ENCODE measurements around the gene PMEPA1. TPM values are rescaled to one million over a fixed set of nuclear protein-coding genes. Genes with fewer than 3 reads are reported as not detected.

Gene PMEPA1
- polyA plus RNA-seq, 3 donors from 2014 or later = not detected

- DNase-seq = no peak
- Mint-ChIP-seq H3K36me3 (no peaks in the 10 kb centered on the region), H3K27ac (no peak overlapping the region), H3K4me3 (no peak overlapping the region), H3K4me1 (peaks cover 9 to 10% of the 10 kb centered on the region in 2 donors), H3K9me3 (no peaks in the 10 kb centered on the region), H3K27me3 (ENCODE audit: low read depth in 3 of 3) (peaks cover 2 to 20% (median 8%) of the 10 kb centered on the region in 3 donors)
Observed at GRCh38 chr20:57746832-57747404, 37.1 kb upstream of the PMEPA1 start.

- peaks cover 2 to 16% (median 8%) of the 10 kb centered on the region in 3 donors for H3K27me3 Mint-ChIP-seq (ENCODE audit: low read depth in 3 of 3)
Observed at GRCh38 chr20:57746201-57746600, 36.4 kb upstream of the PMEPA1 start.

GRCh38 chr20:57744206-57744605 is 34.4 kb upstream of the PMEPA1 start:
- Mint-ChIP-seq H3K36me3 (no peaks in the 10 kb centered on the region), H3K27me3 (ENCODE audit: low read depth in 3 of 3) (peaks cover 2 to 15% (median 12%) of the 10 kb centered on the region in 3 donors), H3K9me3 (no peaks in the 10 kb centered on the region), H3K4me3 (no peak overlapping the region), H3K27ac (no peak overlapping the region), H3K4me1 (peaks cover 6 to 7% of the 10 kb centered on the region in 2 donors)
- DNase-seq = no peak

More at GRCh38 chr20:57746201-57746600, 36.4 kb upstream of the PMEPA1 start:
- no peak overlapping the region for H3K27ac Mint-ChIP-seq
- H3K4me3 Mint-ChIP-seq = no peak overlapping the region
- DNase-seq = no peak
- peaks cover 9 to 10% of the 10 kb centered on the region in 2 donors for H3K4me1 Mint-ChIP-seq
- no peaks in the 10 kb centered on the region for H3K9me3 Mint-ChIP-seq
- H3K36me3 Mint-ChIP-seq = no peaks in the 10 kb centered on the region

- Mint-ChIP-seq H3K4me1 (peaks cover under 1 to 3% of the 10 kb centered on the region in 2 donors), H3K9me3 (no peaks in the 10 kb centered on the region), H3K27ac (no peak overlapping the region), H3K27me3 (ENCODE audit: low read depth in 3 of 3) (peaks cover 3 to 12% (median 12%) of the 10 kb centered on the region in 3 donors), H3K4me3 (no peak overlapping the region), H3K36me3 (no peaks in the 10 kb centered on the region)
- no peak for DNase-seq
Observed at GRCh38 chr20:57743450-57744095, 33.8 kb upstream of the PMEPA1 start.

GRCh38 chr20:57742507-57743181 is 32.8 kb upstream of the PMEPA1 start:
- H3K9me3 Mint-ChIP-seq = no peaks in the 10 kb centered on the region
- H3K27me3 Mint-ChIP-seq (ENCODE audit: low read depth in 3 of 3) = peaks cover 1 to 9% (median 7%) of the 10 kb centered on the region in 3 donors
- DNase-seq = no peak
- no peak overlapping the region for H3K27ac Mint-ChIP-seq
- H3K36me3 Mint-ChIP-seq = no peaks in the 10 kb centered on the region
- no peaks in the 10 kb centered on the region for H3K4me1 Mint-ChIP-seq
- no peak overlapping the region for H3K4me3 Mint-ChIP-seq

- H3K4me3 Mint-ChIP-seq = no peak overlapping the region
- H3K9me3 Mint-ChIP-seq = no peaks in the 10 kb centered on the region
- no peak overlapping the region for H3K27ac Mint-ChIP-seq
- H3K4me1 Mint-ChIP-seq = no peaks in the 10 kb centered on the region
- no peaks in the 10 kb centered on the region for H3K36me3 Mint-ChIP-seq
- H3K27me3 Mint-ChIP-seq (ENCODE audit: low read depth in 3 of 3) = peaks cover 1 to 17% (median 6%) of the 10 kb centered on the region in 3 donors
- no peak for DNase-seq
Observed at GRCh38 chr20:57738484-57738883, 28.7 kb upstream of the PMEPA1 start.

GRCh38 chr20:57738053-57738452 is 28.2 kb upstream of the PMEPA1 start:
- Mint-ChIP-seq H3K4me1 (no peaks in the 10 kb centered on the region), H3K27me3 (ENCODE audit: low read depth in 3 of 3) (peaks cover 1 to 18% (median 6%) of the 10 kb centered on the region in 3 donors), H3K27ac (no peak overlapping the region)

GRCh38 chr20:57737349-57737748 is 27.5 kb upstream of the PMEPA1 start:
- DNase-seq = no peak
- Mint-ChIP-seq H3K9me3 (no peaks in the 10 kb centered on the region), H3K4me1 (no peaks in the 10 kb centered on the region), H3K27me3 (ENCODE audit: low read depth in 3 of 3) (peaks cover 1 to 17% (median 6%) of the 10 kb centered on the region in 3 donors), H3K36me3 (no peaks in the 10 kb centered on the region), H3K4me3 (no peak overlapping the region), H3K27ac (no peak overlapping the region)

More at GRCh38 chr20:57738053-57738452, 28.2 kb upstream of the PMEPA1 start:
- Mint-ChIP-seq H3K9me3 (no peaks in the 10 kb centered on the region), H3K4me3 (no peak overlapping the region), H3K36me3 (no peaks in the 10 kb centered on the region)
- no peak for DNase-seq

- H3K36me3 Mint-ChIP-seq = no peaks in the 10 kb centered on the region
- no peaks in the 10 kb centered on the region for H3K4me1 Mint-ChIP-seq
- no peaks in the 10 kb centered on the region for H3K9me3 Mint-ChIP-seq
- H3K27me3 Mint-ChIP-seq (ENCODE audit: low read depth in 3 of 3) = peaks cover 1 to 17% (median 6%) of the 10 kb centered on the region in 3 donors
- H3K27ac Mint-ChIP-seq = no peak overlapping the region
- H3K4me3 Mint-ChIP-seq = no peak overlapping the region
- DNase-seq = no peak
Observed at GRCh38 chr20:57736738-57737347, 27.0 kb upstream of the PMEPA1 start.

- Mint-ChIP-seq H3K4me3 (no peak overlapping the region), H3K9me3 (no peaks in the 10 kb centered on the region), H3K27ac (no peak overlapping the region), H3K27me3 (ENCODE audit: low read depth in 3 of 3) (peaks cover 1 to 15% (median 6%) of the 10 kb centered on the region in 3 donors), H3K36me3 (no peaks in the 10 kb centered on the region), H3K4me1 (no peaks in the 10 kb centered on the region)
- DNase-seq = no peak
Observed at GRCh38 chr20:57735831-57736737, 26.3 kb upstream of the PMEPA1 start.

- Mint-ChIP-seq H3K4me1 (no peaks in the 10 kb centered on the region), H3K9me3 (no peaks in the 10 kb centered on the region), H3K27me3 (ENCODE audit: low read depth in 3 of 3) (peaks cover 2 to 13% (median 4%) of the 10 kb centered on the region in 3 donors), H3K4me3 (no peak overlapping the region), H3K36me3 (no peaks in the 10 kb centered on the region), H3K27ac (no peak overlapping the region)
- DNase-seq = no peak
Observed at GRCh38 chr20:57734754-57735153, 24.9 kb upstream of the PMEPA1 start.

- H3K9me3 Mint-ChIP-seq = no peaks in the 10 kb centered on the region
- H3K27ac Mint-ChIP-seq = no peak overlapping the region
- no peaks in the 10 kb centered on the region for H3K4me1 Mint-ChIP-seq
- H3K36me3 Mint-ChIP-seq = no peaks in the 10 kb centered on the region
- DNase-seq = no peak
- H3K27me3 Mint-ChIP-seq (ENCODE audit: low read depth in 3 of 3) = peaks cover 2 to 10% (median 4%) of the 10 kb centered on the region in 3 donors
- H3K4me3 Mint-ChIP-seq = no peak overlapping the region
Observed at GRCh38 chr20:57732226-57732625, 22.4 kb upstream of the PMEPA1 start.

- no peak overlapping the region for H3K4me3 Mint-ChIP-seq
- no peak for DNase-seq
- H3K4me1 Mint-ChIP-seq = no peaks in the 10 kb centered on the region
- no peaks in the 10 kb centered on the region for H3K9me3 Mint-ChIP-seq
- no peaks in the 10 kb centered on the region for H3K36me3 Mint-ChIP-seq
- H3K27me3 Mint-ChIP-seq (ENCODE audit: low read depth in 3 of 3) = peaks cover 2 to 5% (median 4%) of the 10 kb centered on the region in 3 donors
- no peak overlapping the region for H3K27ac Mint-ChIP-seq
Observed at GRCh38 chr20:57728762-57729161, 18.9 kb upstream of the PMEPA1 start.
